SK-N-MC (cell line): ENCODE measurements around the gene FAM118A.

Experiments
- EZH2 ChIP-seq: fragments of 200-600 bp; sonication (generic); IDR thresholded peaks from one replicate; pipeline ENCODE4 v1.6.1; 2017; ENCODE audit warnings: antibody characterized with exemption
- POLR2AphosphoS5 ChIP-seq: IDR thresholded peaks from 2 replicates; pipeline ENCODE4 v1.6.1; 2012; ENCODE audit warnings: mild to moderate bottlenecking, low read depth, low read length, borderline replicate concordance

DNA sequence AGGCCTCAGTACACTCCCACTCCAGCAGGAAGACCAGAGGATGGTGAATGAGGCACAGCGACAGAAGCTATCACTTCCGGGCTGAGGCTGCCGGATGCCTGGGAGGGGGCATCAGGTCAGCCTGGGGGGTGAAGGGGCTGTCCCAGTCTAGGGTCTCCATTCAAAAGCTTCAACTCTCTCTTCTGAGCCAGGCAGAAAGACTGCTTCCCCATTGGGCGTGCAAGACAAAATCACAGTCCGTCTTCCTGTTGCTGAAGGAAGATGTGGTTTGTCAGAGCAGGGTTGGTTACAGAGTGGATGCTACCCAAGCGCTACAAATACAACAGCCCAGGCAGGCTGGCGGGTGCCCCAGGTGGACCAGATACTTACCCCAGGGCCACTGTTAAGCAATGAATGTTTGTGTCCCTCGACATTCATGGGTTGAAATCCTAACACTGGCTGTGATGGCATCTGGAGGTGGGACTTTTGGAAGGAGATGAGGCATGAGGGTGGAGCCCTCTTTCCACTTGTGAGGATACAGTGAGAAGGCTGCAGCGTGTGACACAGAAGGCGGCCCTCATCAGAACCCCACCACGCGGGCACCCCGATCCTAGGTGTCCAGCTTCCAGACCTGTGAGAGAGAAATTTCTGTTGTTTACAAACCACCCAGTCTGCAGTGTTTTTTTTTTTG is 13.0 kb upstream of the FAM118A start:
- no peak for TF ChIP-seq EZH2
- no peak for TF ChIP-seq POLR2AphosphoS5
